GM15510 (cell line): ENCODE measurements around the gene BRINP1.

ENCODE experiments used
- POLR2A ChIP-seq: IDR thresholded peaks from 3 replicates; pipeline ENCODE4 v1.6.1; 2011; ENCODE audit warnings: borderline replicate concordance; ENCODE audit not compliant: insufficient read length; ENCODE audit errors: extremely low read depth

The BRINP1 gene

DNA sequence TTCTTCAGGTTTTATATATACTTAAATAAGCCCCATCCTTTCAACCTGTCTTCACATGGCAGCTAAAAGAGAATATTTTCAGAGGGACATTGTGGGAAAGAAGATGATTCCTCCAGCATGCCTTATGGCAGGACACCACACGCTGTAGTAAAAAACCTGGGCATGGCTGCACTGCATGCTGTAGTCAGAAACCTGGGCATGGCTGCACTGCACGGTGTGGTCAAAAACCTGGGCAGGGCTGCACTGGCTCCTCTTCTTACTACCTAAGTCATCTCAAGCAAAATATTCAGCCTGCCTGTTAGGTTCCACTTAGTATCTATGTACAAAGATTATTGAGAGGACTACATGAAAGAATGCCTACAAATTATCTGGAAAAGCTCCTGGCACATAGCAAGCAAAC lies 153.6 kb downstream of the BRINP1 start:
- TF ChIP-seq POLR2A = no peak

DNA sequence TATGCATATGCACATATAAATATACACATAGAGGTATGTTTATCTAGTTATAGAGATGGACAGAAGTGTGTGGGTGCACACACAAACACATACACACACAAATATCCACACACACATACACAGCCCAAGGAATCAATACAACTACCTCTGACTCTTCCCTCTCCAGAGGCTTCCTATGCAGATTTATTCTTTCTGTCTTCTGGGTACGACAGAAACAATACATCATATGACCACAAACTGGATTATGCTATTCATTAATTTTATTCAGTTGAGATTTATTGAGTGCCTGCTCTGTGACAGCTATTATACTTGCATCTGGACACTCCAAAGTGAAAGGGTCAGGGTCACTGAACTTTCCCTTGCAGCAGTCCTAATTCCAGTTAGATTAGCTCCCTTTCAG lies 155.8 kb downstream of the BRINP1 start:
- TF ChIP-seq POLR2A = no peak

DNA sequence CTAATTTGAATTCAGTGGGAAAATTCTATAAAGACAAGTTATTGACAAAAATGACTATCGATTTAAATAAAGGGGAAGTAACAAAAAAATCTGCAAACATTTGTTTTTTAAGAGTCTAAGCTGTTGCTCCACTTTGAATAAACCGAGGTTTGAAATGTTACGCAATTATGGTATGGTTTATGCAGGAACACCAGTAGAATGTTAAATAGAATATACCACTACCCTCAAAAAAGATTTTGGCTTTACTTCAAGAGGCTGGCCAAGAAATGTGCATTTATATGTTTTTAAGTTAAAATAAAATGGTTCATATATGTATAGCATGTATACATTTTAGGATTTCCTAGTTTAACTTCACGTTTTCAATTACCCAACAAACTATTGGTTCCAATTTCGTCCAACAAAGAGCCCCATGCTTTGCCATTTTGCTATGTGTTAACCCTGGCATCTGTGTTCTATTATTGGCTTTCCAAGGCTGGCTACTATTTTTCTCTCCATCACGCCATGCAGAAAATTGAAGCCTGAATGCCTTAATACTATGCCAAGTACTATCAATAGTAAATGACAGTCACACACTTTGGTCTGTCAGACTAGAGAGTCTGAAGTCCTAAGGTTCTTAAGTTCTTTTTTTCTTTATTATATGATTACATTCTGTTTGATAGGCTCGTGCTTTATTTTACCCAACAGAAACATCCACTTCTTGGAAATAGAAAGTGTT lies 171.2 kb downstream of the BRINP1 start:
- TF ChIP-seq POLR2A = no peak

DNA sequence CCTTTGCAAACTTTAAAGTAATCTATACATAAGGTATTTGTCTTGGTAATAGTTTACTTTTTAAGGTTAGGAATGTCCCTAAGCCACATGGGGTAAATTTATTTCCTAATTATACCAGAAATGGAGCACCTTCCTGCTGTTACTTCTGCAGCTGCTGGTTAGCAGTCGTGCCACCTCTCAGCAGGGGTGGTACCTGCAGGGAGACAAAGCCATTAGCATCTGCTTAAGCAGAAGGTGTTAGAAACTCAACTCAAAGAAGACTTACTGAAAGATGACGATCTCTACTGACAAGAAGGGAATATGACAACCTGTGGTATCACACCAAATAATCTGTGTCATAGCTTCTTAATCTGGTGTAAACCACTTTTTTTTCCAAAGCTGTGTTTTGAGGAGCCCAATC lies 173.7 kb downstream of the BRINP1 start:
- TF ChIP-seq POLR2A = no peak

DNA sequence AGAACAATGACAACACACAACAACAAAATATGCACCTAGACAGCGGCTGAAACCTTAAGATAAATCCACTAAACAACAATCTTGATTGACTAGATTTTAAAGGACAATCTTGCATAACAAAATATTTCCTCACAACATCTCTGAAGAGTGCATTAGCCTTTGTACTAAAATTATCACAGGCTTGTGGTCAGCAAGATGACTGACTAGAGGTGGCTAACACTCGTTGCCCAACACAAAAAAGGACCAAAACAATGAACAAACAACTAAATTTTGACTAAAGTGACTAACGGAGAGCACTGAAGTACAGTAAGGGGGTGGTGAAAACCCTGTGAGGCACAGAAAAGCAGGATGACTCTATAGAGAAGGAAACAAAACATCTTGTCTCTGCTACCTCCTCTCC lies 183.9 kb downstream of the BRINP1 start:
- TF ChIP-seq POLR2A = no peak

DNA sequence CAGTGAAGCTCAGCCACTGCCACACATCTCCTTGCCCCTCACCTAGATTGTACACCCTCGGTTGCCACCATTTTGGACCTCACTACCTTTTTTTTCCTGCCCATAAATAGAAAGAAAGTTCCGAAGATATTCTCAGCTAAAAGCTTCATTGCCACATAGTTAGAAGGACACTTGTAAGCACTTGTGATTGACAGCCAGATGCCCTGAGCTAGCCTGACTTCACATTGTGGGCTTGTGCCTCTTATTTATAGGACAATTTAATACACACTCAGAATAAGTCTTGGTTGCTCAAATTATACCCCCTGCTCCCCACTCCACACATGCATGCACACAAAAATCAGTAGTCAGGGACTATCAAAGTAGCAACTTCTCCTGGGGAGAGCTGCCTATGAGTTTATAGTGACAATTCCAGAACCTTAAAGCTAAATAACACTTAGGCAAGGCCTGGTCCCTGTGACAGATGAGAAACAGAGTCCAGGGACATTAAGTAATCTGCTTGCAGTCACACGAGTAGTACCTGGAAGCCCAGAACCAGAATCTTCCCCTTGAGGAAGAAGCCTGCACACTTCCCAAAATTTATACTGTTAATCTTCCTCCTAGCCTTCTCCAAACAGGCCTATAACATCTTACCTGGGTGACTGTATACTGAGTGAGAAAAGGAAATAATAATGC lies 184.8 kb downstream of the BRINP1 start:
- no peak for TF ChIP-seq POLR2A

DNA sequence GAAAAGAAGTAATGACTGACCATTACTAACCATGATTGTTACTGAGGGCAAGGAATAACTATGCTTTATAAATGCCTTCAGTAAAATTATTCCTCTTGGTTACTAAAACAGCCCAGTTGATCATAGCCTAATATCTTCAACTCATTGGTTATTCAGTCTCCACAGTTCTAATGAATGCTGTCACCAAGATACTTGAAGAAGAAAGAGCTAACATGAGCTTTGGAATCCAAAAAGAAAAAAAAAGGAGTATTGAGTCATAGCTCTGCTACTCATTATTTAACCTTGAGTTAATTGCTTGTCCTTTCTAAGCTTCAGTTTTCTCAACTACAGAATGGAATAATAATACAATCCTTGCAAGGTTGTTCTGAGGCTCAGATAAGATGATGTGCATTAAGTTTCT lies 187.7 kb downstream of the BRINP1 start:
- TF ChIP-seq POLR2A = no peak

DNA sequence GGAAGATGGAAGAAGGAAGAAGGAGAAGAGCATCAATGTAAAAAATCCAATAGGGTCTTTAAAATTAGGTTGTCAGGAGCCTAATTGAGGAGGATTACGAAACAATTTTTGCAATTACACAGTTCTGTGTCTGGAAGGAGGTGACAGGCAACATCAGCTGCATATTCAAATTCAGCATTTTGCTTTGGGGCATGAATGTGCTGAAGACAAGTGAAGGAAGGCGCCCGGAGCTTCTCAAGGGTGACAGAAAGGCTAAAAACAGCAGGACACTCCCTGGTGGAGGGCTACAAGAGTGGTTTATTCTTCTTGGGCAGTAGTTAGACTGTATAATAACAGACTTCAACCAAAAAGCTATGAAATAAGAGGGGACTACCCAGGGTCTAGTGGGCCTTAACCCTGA lies 188.3 kb downstream of the BRINP1 start:
- TF ChIP-seq POLR2A = no peak

DNA sequence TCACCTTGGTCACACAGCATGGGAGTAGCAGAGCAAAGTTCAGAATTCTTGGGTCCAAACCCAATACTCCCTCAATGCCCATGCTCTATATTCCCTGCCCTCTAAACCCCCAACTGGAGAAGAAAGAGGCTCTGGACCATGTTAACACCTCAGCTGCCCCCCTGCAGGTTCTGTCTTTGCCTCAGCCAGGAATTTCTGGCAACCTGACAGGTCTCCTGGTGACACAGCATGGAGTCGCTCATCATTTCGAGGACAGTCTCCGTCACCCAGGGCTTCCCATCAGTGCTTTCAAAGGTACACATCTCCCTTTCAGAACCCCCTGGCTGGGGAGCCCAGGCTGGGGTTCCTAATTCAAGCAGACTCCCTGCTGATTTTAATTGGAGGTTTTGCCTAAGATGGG lies 189.5 kb downstream of the BRINP1 start:
- TF ChIP-seq POLR2A = no peak

DNA sequence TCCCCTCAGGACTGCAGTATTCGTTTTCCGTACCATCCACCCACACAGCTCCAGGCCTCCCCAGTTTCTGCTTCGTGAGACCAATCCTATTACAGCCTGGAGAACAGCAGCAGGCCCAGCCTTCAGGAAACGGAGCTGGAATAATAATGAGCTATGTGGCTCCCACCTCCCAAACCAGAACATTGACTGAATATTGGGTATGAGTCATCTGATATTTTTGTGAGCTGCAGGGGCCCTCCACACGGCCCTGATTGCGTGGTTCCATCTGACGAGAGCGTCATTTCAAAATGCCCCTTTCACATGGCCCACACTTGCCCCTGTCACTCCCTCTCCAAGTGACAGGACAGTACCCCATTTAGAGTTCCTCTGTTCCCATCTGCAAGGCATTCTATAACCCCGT lies 192.0 kb downstream of the BRINP1 start:
- TF ChIP-seq POLR2A = no peak

DNA sequence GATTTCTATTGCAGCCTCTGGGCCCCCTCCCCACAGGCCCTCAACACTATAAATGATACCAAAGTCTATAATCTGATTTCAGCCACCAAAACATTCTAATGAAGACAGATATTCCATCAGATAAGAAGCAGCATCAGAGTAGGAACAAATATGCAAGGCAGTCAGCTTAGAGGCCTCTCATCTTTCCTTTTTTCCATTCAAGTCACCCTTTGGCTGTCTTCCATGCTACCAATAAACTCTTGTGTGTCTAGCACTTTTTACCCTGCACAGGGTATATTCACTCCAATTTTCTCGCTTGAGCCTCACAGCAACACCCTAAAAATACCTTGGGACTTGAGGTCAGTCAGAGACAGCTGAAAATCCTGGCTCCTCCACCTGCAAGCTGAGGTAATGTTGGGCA lies 193.7 kb downstream of the BRINP1 start:
- no peak for TF ChIP-seq POLR2A

DNA sequence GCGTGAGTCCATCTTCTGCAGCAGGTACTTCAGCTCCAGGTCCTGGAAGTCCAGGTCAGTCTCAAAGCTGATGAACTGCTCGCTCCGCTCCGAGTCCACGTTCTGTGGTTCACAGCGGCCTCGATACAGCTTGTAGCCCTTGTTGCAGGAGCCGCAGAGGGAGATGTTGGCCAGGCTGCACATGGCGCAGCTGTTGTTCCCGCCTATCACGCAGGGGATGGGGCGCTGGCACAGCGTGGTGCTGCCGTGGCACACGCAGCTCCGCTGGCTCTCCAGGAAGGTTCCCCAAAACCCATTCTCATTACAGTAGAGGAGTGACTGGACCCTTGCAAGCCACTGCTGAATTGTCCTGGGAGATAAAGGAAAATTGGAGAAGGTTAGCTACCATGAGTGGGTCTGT lies 201.4 kb downstream of the BRINP1 start:
- TF ChIP-seq POLR2A = no peak

DNA sequence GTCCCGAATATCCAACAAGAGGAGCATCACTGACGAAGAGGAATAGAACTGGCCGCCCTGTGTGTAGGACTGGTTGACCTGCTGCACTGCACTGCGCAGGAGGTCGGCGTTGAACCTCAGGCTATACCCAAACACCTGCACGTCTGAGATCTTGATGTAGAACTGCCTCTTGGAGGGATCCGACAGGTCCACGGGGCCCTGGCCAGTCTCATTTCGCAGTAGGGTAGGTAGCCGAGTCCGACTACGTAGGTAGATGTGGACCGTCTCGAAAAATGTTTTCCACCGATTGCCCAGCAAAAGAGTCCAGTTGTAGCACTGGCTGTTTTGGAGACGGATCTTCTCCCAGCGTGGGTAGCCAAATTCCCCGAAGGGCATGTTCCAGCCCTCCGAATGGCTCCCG lies 202.0 kb downstream of the BRINP1 start:
- TF ChIP-seq POLR2A = no peak

DNA sequence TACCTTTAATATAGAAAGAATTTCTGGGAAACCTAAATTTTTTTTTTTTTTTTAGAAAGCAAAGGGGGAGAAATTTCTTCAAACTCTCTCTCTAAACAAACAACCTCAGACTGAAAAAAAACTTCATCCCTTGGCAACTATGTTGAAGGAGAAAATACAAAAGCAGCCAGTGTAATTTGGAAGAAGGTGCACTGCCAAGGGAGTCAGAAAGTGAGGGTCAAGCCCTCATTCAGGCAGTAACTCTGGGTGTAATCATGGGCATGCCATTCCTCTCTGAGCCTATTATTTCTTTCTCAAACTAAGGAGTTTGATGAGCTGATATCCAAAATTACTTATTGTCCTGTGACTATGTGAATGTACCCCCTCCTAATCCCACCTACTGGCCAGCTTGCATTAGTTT lies 203.1 kb downstream of the BRINP1 start:
- TF ChIP-seq POLR2A = no peak

DNA sequence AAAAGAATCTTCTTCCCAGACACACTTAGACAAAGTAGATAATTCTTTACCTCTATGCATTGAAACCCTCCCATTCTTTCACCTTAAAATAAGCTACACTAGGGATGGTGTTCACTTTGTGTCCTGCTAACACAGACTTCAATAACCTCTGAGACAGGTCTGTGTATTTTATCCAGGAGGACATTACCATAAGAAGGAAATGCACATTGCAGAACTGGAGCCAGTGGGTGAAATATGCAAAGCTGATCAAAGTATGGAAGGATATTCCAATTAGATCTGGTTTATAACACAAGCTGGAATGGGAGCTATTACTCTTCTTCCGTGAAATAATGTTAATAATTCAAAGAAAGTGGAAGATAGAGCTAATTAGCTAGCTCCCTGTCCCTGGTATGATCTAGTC lies 204.1 kb downstream of the BRINP1 start:
- no peak for TF ChIP-seq POLR2A

DNA sequence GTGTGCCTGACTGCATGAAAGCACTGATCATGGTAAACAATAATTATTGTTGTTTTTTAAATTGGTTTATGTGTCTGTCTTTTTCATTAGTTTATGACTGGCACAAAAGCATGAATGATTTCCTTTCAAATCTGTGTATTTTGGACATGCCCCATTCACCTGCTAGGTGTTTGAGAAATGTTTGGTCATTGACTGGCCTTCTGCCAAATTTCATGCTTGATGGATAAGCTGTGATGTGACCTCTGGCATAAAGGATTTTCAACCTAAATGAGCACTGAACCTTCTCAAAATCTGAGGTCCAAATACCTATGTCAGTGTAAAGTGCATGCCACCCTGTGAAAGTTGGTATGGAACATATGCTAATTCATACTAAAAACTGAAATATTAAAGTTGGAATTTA lies 204.5 kb downstream of the BRINP1 start:
- no peak for TF ChIP-seq POLR2A
